ENCODE data around the gene GANAB. TPM values are rescaled to one million over a fixed set of nuclear protein-coding genes. Genes with fewer than 3 reads are reported as not detected.
"Not testable (repeated sequence)": the region's sequence is repeated elsewhere in the genome, so short reads cannot be mapped to it uniquely, and the experiment has no call there.

Gene GANAB
- total RNA-seq, 1 experiment from 2014 or later, result 394 TPM

DNA sequence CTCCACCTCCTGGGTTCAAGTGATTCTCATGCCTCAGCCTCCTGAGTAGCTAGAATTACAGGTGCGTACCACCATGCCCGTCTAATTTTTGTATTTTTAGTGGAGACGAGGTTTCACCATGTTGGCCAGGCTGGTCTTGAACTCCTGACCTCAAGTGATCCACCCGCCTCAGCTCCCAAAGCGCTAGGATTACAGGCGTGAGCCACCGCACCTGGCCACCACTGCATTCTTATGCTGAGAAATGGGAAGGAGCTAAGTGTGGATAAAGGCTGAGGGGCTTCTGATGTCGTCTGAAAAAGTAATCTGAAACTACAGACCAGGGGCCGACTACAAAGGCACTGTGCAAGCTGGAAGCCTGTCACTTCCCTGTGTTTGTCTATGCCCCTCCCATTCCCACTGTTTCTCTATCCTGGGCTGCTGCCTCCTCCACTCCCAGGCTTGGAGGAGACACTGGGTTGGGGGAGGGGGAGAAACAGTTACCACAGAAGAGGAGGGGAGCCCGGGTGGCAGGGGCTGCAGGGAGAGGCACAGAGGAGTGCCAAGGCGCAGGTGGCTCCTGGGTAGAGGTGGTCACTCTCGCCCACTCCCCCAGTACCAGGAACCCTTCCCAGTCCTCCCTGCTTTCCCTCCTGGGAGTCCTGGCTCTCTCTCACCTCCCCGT, 41.8 kb downstream of the GANAB start:
- no peak for DNase-seq (ENCODE audit: low spot score)
- in situ Hi-C loops (cut with HindIII; ENCODE audit: low sequenced_read_pairs), result no loop called here

DNA sequence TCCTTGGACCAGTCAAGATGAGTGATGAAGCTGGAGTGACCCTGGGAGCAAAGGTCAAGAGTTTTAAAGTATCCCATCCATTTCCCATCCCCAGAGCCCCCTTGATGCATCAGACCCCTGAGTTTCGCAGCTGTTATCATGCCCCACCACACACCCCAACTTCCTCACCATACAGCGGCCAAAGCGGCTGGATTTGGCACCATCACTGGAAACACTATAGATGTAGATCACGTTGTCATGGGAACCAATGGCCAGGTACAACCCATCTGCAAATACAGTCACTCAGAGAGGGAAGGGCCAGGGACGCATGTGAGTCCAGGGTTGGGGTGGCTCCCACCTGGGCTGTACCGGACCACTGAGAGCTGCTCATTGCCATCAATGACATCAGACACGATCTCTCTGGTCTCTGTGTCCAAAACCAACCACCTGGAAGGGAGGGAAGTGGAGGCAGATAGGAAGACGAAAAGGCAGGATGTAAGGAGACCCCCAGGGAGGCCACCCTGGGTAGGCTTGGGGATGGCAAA, 42.6 kb downstream of the GANAB start:
- DNase-seq (ENCODE audit: low spot score), result no peak
- in situ Hi-C loops (cut with HindIII; ENCODE audit: low sequenced_read_pairs), result no loop called here

DNA sequence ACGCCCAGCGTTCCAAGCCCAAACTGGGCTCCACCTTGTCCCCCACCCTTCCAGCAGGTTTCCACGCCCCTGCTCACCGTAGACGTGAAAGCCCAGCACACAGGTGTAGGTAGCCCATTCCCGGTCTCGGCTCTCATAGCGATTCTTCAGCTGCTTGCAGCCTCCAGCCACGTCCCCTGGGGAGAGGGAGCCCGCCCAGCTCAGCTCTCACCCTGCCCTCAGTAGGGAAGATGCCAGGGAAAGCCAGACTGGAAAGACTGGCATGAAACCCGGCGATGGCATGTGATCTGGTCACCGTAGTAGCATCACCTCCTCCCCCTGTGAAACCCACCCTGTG, 43.4 kb downstream of the GANAB start:
- DNase-seq (ENCODE audit: low spot score), result no peak
- in situ Hi-C loops (cut with HindIII; ENCODE audit: low sequenced_read_pairs), result no loop called here

DNA sequence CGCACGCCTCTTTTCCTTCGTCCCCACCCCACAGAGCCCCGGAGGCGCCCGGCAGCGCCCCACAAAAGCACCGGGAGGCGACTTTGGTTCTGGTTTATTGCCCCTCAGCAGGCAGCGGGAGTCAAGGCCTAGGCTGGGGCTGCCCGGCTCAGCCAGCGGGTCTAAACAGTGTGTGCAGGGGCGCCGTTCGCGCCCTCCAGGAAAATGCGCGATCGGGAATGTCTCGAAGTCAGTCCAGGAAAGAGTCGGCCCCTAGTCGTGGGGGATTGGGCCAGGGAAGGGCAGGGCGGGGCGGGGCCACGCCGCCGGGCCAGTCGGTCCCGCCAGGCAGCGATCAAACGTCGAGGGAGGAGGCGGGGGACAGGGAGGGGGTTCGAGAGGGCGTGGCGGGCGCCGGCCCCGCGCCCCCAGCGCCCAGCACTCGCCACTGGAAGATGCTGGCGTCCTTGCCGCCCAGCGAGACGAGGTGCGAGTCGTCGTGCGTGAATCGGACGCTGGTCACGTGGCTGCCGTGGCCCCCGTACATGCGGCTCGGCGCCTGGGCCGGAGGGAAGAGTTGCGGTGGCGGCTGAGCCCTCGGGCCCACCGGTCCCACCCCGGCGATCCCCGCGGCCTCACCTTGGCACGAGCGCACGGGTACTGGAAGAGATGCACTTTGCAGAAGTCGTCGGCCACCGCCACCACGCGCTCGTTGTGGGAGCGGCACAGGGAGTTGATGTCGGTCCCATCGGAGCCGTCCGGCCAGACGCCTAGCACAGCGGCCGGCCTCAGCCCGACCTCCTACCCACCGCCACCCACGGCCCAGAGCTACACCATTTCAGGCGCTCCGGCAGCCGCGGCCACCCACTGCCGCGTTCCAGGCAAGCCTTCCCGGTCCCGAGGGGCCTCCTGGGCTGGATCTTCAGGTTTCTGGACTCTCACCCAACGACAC, 44.0 kb downstream of the GANAB start:
- in situ Hi-C loops (cut with HindIII; ENCODE audit: low sequenced_read_pairs), result no loop called here

DNA sequence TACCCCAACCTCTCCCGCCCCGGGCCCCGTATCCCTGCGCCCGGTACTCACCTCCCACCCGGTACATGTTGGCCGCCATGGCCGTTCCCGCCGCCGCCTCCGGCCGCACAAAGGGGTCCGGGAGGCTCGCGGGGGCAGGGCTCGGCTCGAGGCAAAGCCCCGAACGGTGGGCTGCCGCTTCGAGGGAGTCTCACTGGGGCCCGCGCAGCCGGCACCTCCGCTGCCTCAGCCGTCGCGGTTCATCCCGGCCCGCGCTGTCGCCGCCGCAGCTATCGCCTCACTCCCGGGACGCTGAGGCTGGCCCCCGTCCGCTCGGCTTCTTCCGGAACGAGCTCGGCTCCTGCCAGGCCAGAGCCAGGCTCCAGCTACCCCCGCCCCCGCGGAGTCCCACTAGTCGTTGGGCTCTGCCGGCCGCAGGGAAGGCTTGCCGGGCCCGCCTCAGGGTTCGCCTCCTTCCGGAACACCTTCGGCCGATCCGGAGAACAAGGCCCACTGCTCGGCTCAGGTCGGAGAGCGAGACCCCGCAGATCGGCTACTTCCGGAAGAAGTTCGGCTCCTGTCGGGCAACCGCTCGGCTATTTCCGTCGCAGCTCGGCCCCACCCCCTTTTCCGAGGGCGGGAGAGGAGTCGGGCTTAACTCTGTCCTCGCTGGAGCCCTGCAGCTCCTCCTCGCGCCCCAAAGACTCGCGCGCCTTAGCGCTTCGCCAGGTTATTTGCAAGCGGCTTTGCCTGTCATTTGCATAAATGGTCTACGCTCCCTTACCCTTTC, 44.9 kb downstream of the GANAB start, which contains the start of gene MTA2:
TSS of gene MTA2 (minus strand) at position 494 of the 769 bp plus-strand sequence. CDS start at position 79, 415 bp downstream.
- in situ Hi-C loops (cut with HindIII; ENCODE audit: low sequenced_read_pairs), result no loop called here

More for the DNA sequence above, 44.0 kb downstream of the GANAB start:
- DNase-seq (ENCODE audit: low spot score), result peak; percentile 66

DNA sequence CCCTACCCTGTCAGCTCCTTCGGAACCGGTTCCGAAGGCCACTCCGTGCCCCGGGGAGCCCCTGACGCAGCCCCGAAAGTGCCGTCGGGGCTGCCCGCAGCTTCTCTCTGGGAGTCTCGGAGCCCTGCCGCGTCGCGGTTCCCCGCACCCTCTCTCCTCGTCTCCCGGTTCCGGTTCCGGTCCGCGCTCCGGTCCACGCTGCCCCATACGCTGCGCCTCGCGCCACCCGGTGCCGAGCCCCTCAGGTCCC, 45.4 kb downstream of the GANAB start:
- in situ Hi-C loops (cut with HindIII; ENCODE audit: low sequenced_read_pairs), result no loop called here
- DNase-seq (ENCODE audit: low spot score), result no peak

More for the DNA sequence above, 44.9 kb downstream of the GANAB start, which contains the start of gene MTA2:
- peak; percentile 97 for DNase-seq (ENCODE audit: low spot score)

DNA sequence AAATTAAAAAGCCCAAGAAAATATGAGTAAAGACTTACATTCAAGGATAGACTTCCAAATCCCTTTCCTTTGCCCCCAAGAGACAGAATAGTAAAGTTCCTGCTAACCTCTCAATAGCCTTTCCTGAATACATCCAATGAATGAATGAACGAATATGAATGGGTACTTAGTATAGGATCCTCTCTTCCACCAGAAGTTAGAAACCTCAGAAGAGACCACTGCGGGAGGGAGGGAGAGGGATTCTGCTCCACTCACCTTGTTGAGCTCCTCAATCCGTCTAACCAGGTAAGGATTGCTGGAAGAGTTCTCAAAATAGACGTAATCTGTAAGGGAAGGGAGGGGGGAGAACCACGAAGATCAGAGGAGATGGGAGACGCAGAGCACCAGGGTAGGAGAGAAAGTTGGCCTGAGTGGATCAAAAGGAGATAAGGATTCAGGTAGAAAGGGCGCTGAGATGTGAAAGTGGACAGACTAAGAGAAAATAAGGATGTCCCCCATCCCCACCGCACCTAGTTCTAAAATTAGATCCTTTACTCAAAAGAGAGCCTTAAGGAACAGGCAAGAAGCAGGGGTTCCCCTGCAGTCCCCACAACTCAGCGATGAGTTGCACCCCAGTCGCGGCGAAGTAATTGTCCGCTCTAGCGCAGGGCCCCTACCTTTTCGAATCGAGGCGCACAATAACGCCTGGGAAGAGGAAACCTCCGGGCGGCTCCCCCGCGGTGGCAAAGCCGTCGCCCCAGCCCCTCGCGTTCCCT, 45.9 kb downstream of the GANAB start:
- in situ Hi-C loops (cut with HindIII; ENCODE audit: low sequenced_read_pairs), result no loop called here
- no peak for DNase-seq (ENCODE audit: low spot score)

DNA sequence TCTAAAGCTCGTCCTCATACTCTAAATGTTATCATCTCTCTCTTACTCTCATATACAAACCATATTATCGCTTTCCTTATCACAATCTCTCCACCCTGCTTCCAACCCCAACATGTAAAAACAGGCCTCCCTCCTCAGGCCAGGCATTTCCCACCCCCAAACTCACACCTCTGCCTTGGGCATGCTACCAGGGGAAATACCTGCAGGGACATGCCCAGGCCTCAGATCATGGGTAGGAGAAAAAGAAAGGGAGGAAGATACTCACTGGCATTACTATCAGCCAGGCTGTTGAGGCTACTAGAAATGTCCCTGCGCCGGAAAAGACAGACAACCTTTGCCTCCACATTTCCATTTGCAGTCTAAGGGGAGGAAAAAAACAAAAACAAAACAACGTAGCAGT, 46.5 kb downstream of the GANAB start:
- in situ Hi-C loops (cut with HindIII; ENCODE audit: low sequenced_read_pairs), result loop anchor here (5.0 kb wide), 1 partner anchor 72 kb away; the partner anchor contains the start of genes LBHD1 and UQCC3
- no peak for DNase-seq (ENCODE audit: low spot score)

DNA sequence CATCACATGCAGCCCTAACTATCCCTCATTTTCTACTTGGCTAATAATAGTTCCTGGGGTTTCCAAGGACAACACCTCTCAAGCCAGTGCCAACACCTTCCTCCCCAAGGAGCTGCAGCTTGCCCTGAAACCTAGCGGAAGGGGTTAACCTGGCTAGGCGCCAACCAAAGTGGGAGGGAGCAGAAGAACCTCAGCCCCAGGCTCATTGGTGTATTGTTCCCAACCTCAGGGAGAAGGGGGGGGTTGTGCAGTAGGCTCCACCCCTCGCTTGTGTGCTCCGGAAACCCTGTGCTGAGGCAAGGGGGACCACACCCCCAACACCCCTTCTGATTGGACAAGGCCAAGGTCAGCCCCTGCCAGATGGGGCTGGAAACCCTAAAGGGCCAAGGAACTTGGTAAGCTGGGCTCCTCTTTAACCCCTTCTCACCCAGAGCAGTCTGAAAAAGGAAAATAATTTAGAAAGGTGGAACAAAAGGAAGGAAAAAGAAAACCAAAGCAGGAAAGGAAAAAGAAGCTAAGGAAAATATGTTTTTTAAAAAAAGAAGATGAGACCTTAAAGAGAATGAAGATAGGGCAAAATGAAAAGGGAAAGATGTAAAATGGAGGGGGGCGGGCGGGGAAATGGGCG, 47.2 kb downstream of the GANAB start:
- DNase-seq (ENCODE audit: low spot score), result peak; percentile 92
- in situ Hi-C loops (cut with HindIII; ENCODE audit: low sequenced_read_pairs), result loop anchor here (5.0 kb wide), 1 partner anchor 73 kb away; the partner anchor contains the start of genes LBHD1 and UQCC3

DNA sequence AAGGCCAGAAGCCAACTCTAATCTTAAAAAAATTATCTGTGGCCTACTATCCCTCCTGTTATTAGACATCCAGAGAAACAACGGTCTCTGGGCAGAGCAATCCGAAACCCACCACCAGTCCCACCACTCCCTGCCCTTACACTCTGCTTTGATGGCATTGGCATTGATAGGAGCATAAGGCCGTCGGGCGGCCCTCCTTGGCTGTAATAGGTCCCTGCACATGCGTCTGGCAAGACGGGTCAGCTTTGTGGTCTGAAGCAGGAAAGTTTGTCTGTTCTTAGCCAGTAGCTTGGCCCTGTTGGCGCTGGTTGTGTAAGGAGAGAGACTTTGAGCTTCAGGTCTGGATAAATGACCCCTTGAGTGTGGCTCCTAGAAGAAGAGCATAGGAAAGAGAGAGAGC, 51.3 kb downstream of the GANAB start:
- DNase-seq (ENCODE audit: low spot score), result no peak
- in situ Hi-C loops (cut with HindIII; ENCODE audit: low sequenced_read_pairs), result loop anchor here (5.0 kb wide), 1 partner anchor 77 kb away; the partner anchor contains the start of genes LBHD1 and UQCC3

DNA sequence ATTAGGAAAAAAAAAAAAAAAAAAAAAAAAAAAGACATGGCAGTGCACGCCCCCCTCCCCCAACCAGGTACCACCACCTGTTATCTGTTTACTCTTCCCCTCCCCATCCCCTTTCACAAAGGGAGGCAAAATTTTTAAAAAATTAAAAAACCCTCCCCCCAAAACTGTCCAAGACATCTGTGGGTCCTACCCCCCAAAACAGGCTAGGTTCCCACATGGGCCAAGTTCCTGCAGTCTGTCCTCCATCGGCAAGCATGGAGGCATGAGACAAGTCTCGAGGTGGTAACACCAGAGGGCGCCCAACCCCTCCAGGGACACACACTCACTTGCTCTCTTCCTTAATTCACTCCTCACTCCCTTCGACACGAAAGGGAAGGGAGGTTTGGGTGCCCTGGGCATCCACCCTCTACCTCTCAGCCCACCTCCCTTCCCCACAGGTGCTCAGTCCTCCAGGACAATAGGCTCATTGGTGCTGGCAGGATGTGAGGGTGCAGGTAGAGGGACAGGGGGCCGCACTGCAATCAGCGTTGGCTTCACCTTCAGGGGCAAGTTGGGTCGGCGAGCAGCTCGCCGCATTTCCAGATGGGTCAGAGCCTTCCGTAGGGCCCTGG, 52.9 kb downstream of the GANAB start:
- in situ Hi-C loops (cut with HindIII; ENCODE audit: low sequenced_read_pairs), result no loop called here
- DNase-seq (ENCODE audit: low spot score), result peak; percentile 58

DNA sequence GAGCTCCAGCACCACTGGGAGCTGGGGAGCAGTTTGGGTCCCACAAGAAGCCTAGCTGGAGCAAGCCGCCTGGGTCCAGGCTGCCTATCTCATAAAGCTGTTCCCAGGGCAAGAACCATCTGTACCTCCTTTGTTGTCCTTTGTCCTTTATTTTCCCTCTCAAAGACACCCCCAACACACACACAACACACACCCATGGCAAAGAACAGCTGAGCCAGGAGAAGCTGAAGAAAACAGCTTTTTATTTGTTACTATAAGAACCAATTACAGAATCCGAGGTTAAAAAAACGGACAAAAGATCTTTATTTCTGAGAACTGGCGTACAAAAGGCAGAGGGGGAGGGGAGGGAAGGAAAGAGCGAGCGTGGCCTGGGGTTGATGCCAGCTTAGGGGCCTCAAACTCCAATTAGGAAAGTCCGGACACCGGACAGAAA, 53.4 kb downstream of the GANAB start:
- no peak for DNase-seq (ENCODE audit: low spot score)
- in situ Hi-C loops (cut with HindIII; ENCODE audit: low sequenced_read_pairs), result no loop called here

DNA sequence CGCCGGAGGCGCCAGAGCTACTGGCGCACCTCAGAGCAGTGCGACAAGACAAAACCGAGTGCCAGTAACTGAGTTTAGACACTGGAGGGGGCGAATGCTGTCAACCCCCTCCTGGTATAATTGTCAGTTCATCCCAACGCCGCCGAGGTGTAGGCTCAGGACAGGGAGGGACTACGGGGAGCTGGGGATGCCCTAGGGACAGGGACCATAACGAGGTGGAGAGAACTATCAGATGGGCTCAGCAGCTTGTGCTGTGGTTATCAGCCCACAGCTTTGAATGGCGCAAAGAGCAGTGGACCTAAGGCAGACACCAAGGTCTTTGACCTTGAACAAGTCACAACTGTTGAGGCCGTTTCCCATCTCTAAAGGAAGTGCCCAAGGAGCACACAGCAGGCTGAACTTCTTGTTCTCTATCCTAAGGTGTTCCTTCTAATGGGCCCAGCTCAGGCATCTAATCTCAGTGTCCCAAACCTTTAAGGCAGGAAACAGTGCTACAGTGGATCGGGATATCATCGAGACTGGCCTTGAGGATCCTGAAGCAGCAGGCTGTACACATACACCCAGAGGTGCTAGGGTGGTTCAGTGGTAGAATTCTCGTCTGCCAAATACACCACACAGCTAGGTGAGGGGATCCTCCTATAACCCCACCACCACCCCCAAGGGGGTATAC, 54.1 kb downstream of the GANAB start:
- in situ Hi-C loops (cut with HindIII; ENCODE audit: low sequenced_read_pairs), result no loop called here
- DNase-seq (ENCODE audit: low spot score), result no peak

DNA sequence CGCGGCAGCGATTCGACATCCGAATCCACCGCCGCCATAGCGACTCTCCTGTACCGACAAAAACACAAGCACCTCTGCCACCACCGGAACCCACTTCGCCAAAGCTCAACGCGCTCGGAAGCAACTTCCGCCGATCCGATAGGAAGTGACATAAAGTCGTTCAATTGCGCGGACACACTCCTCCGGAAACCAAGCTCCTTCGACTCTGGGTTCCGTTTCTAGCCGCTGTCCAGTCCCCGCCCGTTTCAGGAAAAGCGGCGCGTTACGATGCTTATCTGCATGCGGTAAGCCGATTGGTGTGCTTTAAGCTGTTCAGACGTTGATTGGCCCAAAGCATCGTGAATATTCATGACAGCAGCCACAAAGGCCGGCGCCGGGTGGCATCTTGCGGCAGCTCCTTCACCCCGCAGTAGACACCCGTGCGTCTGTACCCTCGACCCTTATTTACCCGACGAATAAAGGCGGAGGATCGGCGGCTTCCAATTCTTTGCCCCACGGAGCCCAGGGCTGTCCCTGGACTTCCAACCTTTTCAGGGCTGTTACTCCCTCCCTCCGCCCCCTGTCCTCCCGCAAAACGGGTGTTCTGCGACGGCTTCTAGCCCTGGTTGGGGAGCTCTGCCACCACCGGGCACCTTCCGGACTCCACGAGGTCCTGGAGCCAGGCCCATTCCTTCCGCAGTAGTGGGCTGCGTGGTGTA, 54.8 kb downstream of the GANAB start, which contains the start of gene TUT1:
TSS of gene TUT1 (minus strand) at position 76 of the 698 bp plus-strand sequence. CDS start at position 38, 38 bp downstream.
- in situ Hi-C loops (cut with HindIII; ENCODE audit: low sequenced_read_pairs), result no loop called here

DNA sequence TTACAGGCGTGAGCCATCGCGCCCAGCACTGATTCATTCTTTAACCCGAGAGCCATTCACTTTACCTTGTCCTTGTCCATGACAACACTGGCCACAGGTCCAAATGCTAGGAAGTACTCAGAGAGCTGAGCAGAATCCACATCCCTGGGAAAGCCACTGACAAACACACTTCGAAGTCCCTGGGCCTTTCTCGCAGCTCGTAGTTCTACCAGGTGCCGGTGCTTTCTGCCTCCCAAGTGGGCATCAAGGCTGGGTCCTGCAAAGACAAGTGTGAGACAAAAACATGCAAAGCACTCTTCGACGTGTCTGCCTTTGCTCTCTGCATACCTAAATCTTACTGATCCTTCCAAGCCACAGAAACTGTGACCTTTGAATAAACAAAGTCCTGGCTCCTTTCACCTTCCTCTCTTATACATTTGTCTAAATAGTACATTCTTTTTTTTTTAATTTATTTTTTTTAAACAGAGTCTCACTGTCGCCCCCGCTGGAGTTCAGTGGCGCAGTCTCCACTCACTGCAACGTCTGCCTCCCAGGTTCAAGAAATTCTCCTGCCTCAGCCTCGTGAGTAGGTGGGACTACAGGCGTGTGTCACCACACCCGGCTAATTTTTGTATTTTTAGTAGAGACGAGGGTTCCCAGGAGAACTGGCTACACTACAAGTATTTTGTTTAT, 57.3 kb downstream of the GANAB start:
- in situ Hi-C loops (cut with HindIII; ENCODE audit: low sequenced_read_pairs), result no loop called here
- no peak for DNase-seq (ENCODE audit: low spot score)

More for the DNA sequence above, 54.8 kb downstream of the GANAB start, which contains the start of gene TUT1:
- peak; percentile 100 for DNase-seq (ENCODE audit: low spot score)

DNA sequence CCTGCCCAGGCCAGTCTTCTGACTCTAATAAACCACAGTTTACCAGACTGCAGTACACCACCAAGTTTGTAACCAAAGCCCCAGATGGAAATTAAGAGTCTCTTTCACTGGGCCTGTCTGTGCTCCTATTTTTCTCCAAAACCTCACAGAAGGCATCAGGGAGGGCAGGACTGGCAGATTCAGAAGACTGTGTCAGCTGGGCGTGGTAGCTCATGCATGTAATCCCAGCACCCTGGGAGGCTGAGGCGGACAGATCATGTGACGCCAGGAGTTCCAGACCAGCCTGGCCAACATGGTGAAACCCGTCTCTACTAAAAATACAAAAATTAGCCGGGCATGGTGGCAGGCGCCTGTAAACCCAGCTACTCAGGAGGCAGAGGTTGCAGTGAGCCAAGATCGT, 61.1 kb downstream of the GANAB start:
- in situ Hi-C loops (cut with HindIII; ENCODE audit: low sequenced_read_pairs); DNase-seq (ENCODE audit: low spot score): not testable (repeated sequence)

Data from G401 (cell line).